GM12801 (cell line): ENCODE measurements around the gene SMAD6.

Experiments used
- CTCF ChIP-seq: IDR thresholded peaks from one replicate; pipeline ENCODE4 v1.5.1; 2011; ENCODE audit warnings: control low read depth; ENCODE audit not compliant: insufficient read length; ENCODE audit errors: extremely low read depth

Gene SMAD6

GRCh38 chr15:66772604-66773128, 70.6 kb downstream of the SMAD6 start:
- TF ChIP-seq CTCF = no peak

- no peak for TF ChIP-seq CTCF
Observed at GRCh38 chr15:66773129-66773873, 71.3 kb downstream of the SMAD6 start.

- TF ChIP-seq CTCF = no peak
Observed at GRCh38 chr15:66774001-66774814, 72.2 kb downstream of the SMAD6 start.

- no peak for TF ChIP-seq CTCF
Observed at GRCh38 chr15:66775127-66776105, 73.4 kb downstream of the SMAD6 start.

GRCh38 chr15:66777054-66777453, 75.0 kb downstream of the SMAD6 start:
- no peak for TF ChIP-seq CTCF

GRCh38 chr15:66777596-66778313, 75.7 kb downstream of the SMAD6 start:
- no peak for TF ChIP-seq CTCF
